Fibroblast of lung (primary cell): ENCODE measurements around the gene ANXA6.

Experiments
- CTCF ChIP-seq, 2 donors: IDR thresholded peaks in 1 of 2; conservative IDR thresholded peaks in 1 of 2; 1 replicate in 1 of 2; 2 replicates in 1 of 2; pipeline ENCODE4 v1.5.1; 2011 to 2012; ENCODE audit warnings: low read length in 2 of 2, control low read depth in 1 of 2, inconsistent platforms in 1 of 2, low read depth in 1 of 2, mild to moderate bottlenecking in 1 of 2
- EZH2 ChIP-seq: IDR thresholded peaks from 2 replicates; pipeline ENCODE4 v1.5.1; 2012; ENCODE audit warnings: low read length, control low read depth, mild to moderate bottlenecking; ENCODE audit errors: missing control alignments

- TF ChIP-seq EZH2 (no peak), CTCF (conservative IDR thresholded peaks at IDR 0.05 in 1 of 2, IDR thresholded peaks at IDR 0.05 in 1 of 2; ENCODE audit: low read depth in 1 of 2, low read length in 2 of 2) (no peak)
Observed at GRCh38 chr5:151088986-151089385, 68.6 kb downstream of the ANXA6 start.
